GM12872 (cell line): ENCODE results near the gene POU4F1.

ENCODE experiments used
- TF ChIP-seq, protein P1 (sequence below): IDR thresholded peaks from 3 replicates; pipeline ENCODE4 v1.5.1; 2011; ENCODE audit warnings: low read depth, mild to moderate bottlenecking, low read length, moderate library complexity; ENCODE audit not compliant: insufficient read depth

Gene POU4F1, protein sequence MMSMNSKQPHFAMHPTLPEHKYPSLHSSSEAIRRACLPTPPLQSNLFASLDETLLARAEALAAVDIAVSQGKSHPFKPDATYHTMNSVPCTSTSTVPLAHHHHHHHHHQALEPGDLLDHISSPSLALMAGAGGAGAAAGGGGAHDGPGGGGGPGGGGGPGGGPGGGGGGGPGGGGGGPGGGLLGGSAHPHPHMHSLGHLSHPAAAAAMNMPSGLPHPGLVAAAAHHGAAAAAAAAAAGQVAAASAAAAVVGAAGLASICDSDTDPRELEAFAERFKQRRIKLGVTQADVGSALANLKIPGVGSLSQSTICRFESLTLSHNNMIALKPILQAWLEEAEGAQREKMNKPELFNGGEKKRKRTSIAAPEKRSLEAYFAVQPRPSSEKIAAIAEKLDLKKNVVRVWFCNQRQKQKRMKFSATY

DNA sequence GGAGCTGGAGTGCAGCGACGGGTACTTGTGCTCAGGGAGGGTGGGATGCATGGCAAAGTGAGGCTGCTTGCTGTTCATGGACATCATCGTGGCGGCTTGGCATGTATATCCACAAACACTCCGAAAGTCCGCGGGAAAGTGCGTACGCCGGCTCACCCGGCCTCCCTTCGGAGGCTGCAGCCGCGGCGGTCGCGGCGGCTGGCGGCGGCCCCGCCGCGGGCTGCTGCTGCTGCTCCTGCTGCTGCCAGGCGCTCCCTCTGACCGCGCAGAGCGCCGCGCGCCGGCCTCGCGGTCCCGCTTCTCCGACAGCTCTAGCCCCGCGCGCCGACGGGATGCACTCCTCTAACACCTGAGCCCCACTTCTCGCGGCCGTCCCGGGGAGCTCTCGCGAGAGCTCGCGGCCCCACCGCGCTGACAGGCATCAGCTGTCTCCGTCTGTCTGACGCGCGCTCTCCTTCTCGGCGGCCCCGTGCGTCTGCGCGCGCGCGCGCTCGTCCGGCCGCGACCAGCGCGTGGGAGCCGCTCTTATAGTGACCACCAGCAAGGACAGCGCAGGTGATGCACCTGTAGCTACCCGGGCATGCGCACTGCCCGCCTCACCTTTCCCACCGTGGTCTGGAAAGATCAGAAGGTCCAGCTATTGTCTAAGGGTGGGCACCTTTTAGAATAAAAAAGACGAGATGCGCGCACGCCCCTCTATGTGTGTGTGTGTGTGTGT is at the start of gene POU4F1:
Gene POU4F1, minus strand, starts transcription at position 313 of the 718 bp plus-strand sequence. Its CDS starts 226 bp downstream, at position 87.
- TF ChIP-seq, protein P1, sequence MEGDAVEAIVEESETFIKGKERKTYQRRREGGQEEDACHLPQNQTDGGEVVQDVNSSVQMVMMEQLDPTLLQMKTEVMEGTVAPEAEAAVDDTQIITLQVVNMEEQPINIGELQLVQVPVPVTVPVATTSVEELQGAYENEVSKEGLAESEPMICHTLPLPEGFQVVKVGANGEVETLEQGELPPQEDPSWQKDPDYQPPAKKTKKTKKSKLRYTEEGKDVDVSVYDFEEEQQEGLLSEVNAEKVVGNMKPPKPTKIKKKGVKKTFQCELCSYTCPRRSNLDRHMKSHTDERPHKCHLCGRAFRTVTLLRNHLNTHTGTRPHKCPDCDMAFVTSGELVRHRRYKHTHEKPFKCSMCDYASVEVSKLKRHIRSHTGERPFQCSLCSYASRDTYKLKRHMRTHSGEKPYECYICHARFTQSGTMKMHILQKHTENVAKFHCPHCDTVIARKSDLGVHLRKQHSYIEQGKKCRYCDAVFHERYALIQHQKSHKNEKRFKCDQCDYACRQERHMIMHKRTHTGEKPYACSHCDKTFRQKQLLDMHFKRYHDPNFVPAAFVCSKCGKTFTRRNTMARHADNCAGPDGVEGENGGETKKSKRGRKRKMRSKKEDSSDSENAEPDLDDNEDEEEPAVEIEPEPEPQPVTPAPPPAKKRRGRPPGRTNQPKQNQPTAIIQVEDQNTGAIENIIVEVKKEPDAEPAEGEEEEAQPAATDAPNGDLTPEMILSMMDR, result no peak

GRCh38 chr13:78652651-78653050 is 49.3 kb upstream of the POU4F1 start:
- TF ChIP-seq, protein P1, result no peak

DNA sequence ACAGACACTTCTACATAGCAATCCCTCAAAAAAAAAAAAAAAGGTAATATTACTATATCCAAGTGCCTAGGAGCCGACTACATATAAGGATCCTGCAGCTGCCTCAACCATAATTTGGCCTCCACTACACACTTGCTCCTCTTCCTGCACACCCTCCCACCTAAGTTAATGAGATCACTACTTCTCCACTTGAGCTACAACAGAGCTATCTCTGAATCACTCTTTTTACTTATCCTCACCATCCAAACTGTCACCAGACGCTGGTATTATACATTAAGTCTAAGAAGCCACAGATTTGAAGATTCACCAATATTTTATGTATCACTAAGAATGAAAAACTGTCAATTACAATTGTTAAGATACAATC is 47.3 kb upstream of the POU4F1 start:
- TF ChIP-seq, protein P1, result no peak

DNA sequence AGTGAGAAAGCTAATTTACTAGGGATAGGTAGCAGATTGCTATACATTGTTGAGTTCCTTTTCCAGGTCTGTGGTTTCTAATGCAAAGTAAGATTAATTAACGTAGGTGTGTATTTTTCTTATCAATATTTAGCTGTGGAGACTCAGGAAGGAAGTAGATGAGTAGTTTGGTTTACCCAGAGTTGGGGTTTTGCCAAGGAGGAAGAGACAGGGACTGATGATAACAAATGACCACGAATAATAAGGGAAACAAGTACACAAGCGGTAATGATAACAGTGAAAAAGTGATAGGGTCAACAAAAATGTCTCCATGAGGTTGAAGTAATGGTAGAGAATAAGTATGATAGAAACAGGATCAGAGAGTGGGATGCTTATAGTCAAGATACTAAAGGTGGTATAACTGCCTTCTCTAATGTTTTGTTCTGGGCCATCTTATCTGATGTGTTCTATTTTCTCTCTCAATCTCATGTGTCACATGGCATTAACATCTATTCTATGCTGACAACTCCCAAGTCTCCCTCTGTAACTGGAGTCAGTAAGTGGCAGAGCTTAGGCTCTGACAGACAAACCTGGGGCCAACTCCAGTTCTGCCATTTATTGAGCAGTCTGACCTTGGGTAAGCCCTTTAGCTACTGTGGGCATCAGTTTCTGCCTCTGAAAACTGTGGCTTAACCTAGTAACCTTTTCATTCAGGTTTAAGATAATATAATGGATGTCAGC is 46.8 kb upstream of the POU4F1 start:
- TF ChIP-seq, protein P1, result no peak

DNA sequence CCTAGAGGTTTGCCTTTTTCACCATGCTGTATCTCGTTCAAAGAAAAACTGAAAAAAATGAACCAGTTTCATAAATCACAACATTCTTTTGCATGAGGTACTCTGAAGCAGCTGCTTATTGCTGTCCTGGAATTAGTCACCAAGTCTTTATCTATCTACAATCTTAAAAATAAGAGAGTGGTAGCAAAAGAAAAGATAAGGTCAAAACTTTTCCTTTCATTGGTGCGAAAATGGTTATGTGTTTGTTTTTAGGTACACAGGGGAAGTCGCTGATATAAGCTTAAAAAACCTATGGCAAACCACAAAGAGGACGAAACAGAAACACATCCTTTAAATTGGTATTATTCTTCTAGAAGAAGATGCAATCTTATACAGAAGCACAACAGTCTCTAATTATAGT is 34.9 kb upstream of the POU4F1 start:
- TF ChIP-seq, protein P1, result no peak

- TF ChIP-seq, protein P1, result no peak
Measured at GRCh38 chr13:78636495-78636894, 33.1 kb upstream of the POU4F1 start.

DNA sequence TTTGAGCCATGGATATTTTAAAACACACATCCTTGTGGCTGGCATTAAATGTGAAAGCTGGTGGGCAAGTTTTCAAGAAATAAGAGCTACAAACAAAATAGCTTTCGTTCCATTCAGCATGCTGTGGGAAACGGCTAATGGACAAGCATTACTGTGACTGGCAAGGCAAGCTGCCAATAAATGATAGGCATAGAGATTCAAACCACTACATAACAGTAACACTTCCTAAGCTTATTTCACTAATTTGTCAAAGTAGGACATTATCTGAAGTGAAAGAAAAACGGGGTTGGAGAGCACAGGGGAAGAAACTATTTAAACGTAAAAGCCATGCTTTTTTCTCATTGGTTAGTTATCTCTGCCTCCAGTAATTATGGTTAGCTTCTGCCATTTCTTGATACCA is 29.6 kb upstream of the POU4F1 start:
- TF ChIP-seq, protein P1, result no peak
